HUES64 (cell line): Measurements from ENCODE around the gene PTK6. TPM values are rescaled to one million over a fixed set of nuclear protein-coding genes. Genes with fewer than 3 reads are reported as not detected.

Experiments
- H3K27ac ChIP-seq: 2 replicates; pipeline ENCODE4 v1.7.0; 2013; ENCODE audit warnings: low read depth, low read length, inconsistent platforms
- H3K27me3 ChIP-seq: 2 replicates; pipeline ENCODE4 v1.6.1; 2013; ENCODE audit warnings: mild to moderate bottlenecking, low read length; ENCODE audit not compliant: insufficient read depth
- H3K36me3 ChIP-seq: 2 replicates; pipeline ENCODE4 v1.6.1; 2013; ENCODE audit warnings: mild to moderate bottlenecking, low read length; ENCODE audit not compliant: insufficient read depth
- H3K4me1 ChIP-seq: 2 replicates; pipeline ENCODE4 v1.6.1; 2013; ENCODE audit warnings: mild to moderate bottlenecking, low read length, moderate library complexity; ENCODE audit not compliant: insufficient read depth
- H3K4me3 ChIP-seq: 2 replicates; pipeline ENCODE4 v1.5.1; 2013; ENCODE audit warnings: mild to moderate bottlenecking, low read length, moderate library complexity
- H3K9ac ChIP-seq: 2 replicates; pipeline ENCODE4 v1.6.1; 2013; ENCODE audit warnings: mild to moderate bottlenecking, low read depth, low read length
- H3K9me3 ChIP-seq: 2 replicates; pipeline ENCODE4 v1.6.1; 2013; ENCODE audit warnings: low read depth, low read length; ENCODE audit not compliant: insufficient read depth
- WGBS: fragments of 150-250, 120-280 bp; methylation state at CpG from one replicate; pipeline ENCODE4 v1.1.7; 2013; ENCODE audit warnings: missing lambda C conversion rate; 5-methylcytosine and 5-hydroxymethylcytosine counted together
- polyA plus RNA-seq, 2 experiments: library from polyadenylated mRNA; stranded (reverse); fragments of 50-300 nt; gene quantifications; one replicate each; pipeline ENCODE4 v1.2.3, GENCODE V29; 2013

Gene PTK6
- 0.15 TPM for polyA plus RNA-seq (2013, experiment 1 of 2)
- not detected for polyA plus RNA-seq (2013, experiment 2 of 2)

- Histone ChIP-seq H3K27me3 (no peaks in the 10 kb centered on the region), H3K9ac (peak within 1 kb of the TSS; percentile 53; the same call in 1 of the 2 replicates), H3K27ac (peak within 1 kb of the TSS; percentile 25; the same call in 1 of the 2 replicates), H3K36me3 (no peaks in the 10 kb centered on the region), H3K9me3 (no peaks in the 10 kb centered on the region), H3K4me3 (peak within 1 kb of the TSS; percentile 49), H3K4me1 (no peaks in the 10 kb centered on the region)
- WGBS = 92% methylated on average over 29 of the region's 29 CpGs
Measured at GRCh38 chr20:63536997-63537524, at the start of gene PTK6. Gene PTK6, minus strand, starts transcription at chr20:63537376. Its CDS starts 62 bp downstream, at chr20:63537314.

- no peaks in the 10 kb centered on the region for H3K4me1 ChIP-seq
- 93% methylated on average over 17 of the region's 17 CpGs for WGBS
- no peak overlapping the region for H3K27ac ChIP-seq
- peaks cover 13% of the 10 kb centered on the region for H3K36me3 ChIP-seq
- no peak overlapping the region for H3K9ac ChIP-seq
- no peaks in the 10 kb centered on the region for H3K9me3 ChIP-seq
- no peak overlapping the region for H3K4me3 ChIP-seq
- H3K27me3 ChIP-seq = no peaks in the 10 kb centered on the region
Measured at GRCh38 chr20:63586797-63587196, 49.6 kb upstream of the PTK6 start.

- 91% methylated on average over 22 of the region's 22 CpGs for WGBS
- Histone ChIP-seq H3K4me3 (no peak overlapping the region), H3K27me3 (no peaks in the 10 kb centered on the region), H3K9me3 (no peaks in the 10 kb centered on the region), H3K27ac (no peak overlapping the region), H3K9ac (no peak overlapping the region), H3K36me3 (peaks cover 7% of the 10 kb centered on the region), H3K4me1 (no peaks in the 10 kb centered on the region)
Measured at GRCh38 chr20:63585616-63586565, 48.7 kb upstream of the PTK6 start.

- 92% methylated on average over 23 of the region's 23 CpGs for WGBS
- Histone ChIP-seq H3K9me3 (no peaks in the 10 kb centered on the region), H3K27ac (no peak overlapping the region), H3K4me1 (no peaks in the 10 kb centered on the region), H3K4me3 (no peak overlapping the region), H3K27me3 (no peaks in the 10 kb centered on the region), H3K9ac (no peak overlapping the region), H3K36me3 (no peaks in the 10 kb centered on the region)
Measured at GRCh38 chr20:63582382-63583063, 45.3 kb upstream of the PTK6 start.

- Histone ChIP-seq H3K27me3 (no peaks in the 10 kb centered on the region), H3K36me3 (no peaks in the 10 kb centered on the region), H3K4me1 (no peaks in the 10 kb centered on the region), H3K9ac (no peak overlapping the region), H3K4me3 (no peak overlapping the region), H3K27ac (no peak overlapping the region), H3K9me3 (no peaks in the 10 kb centered on the region)
- 80% methylated on average over 12 of the region's 12 CpGs for WGBS
Measured at GRCh38 chr20:63580796-63581461, 43.8 kb upstream of the PTK6 start.

GRCh38 chr20:63579017-63579694, 42.0 kb upstream of the PTK6 start:
- Histone ChIP-seq H3K9me3 (no peaks in the 10 kb centered on the region), H3K36me3 (no peaks in the 10 kb centered on the region), H3K9ac (no peak overlapping the region), H3K4me1 (no peaks in the 10 kb centered on the region), H3K27me3 (no peaks in the 10 kb centered on the region), H3K27ac (no peak overlapping the region), H3K4me3 (no peak overlapping the region)
- WGBS = 86% methylated on average over 19 of the region's 19 CpGs

GRCh38 chr20:63578224-63579016, 41.2 kb upstream of the PTK6 start:
- H3K36me3 ChIP-seq = no peaks in the 10 kb centered on the region
- H3K4me3 ChIP-seq = no peak overlapping the region
- 94% methylated on average over 21 of the region's 26 CpGs for WGBS
- no peaks in the 10 kb centered on the region; the same call in 1 of the 2 replicates for H3K27me3 ChIP-seq
- H3K4me1 ChIP-seq = no peaks in the 10 kb centered on the region
- H3K9ac ChIP-seq = no peak overlapping the region
- H3K27ac ChIP-seq = no peak overlapping the region
- H3K9me3 ChIP-seq = no peaks in the 10 kb centered on the region

GRCh38 chr20:63577317-63577894, 40.2 kb upstream of the PTK6 start:
- H3K27me3 ChIP-seq = no peaks in the 10 kb centered on the region; the same call in 1 of the 2 replicates
- no peaks in the 10 kb centered on the region for H3K4me1 ChIP-seq
- no peaks in the 10 kb centered on the region for H3K36me3 ChIP-seq
- no peaks in the 10 kb centered on the region for H3K9me3 ChIP-seq
- H3K4me3 ChIP-seq = no peak overlapping the region
- WGBS = 95% methylated on average over 19 of the region's 19 CpGs
- H3K9ac ChIP-seq = no peak overlapping the region
- H3K27ac ChIP-seq = no peak overlapping the region

GRCh38 chr20:63576311-63576710, 39.1 kb upstream of the PTK6 start:
- H3K4me1 ChIP-seq = no peaks in the 10 kb centered on the region
- no peak overlapping the region for H3K4me3 ChIP-seq
- H3K9ac ChIP-seq = no peak overlapping the region
- no peaks in the 10 kb centered on the region for H3K36me3 ChIP-seq
- H3K27ac ChIP-seq = no peak overlapping the region
- WGBS = 94% methylated on average over 6 of the region's 7 CpGs
- H3K9me3 ChIP-seq = no peaks in the 10 kb centered on the region
- H3K27me3 ChIP-seq = no peaks in the 10 kb centered on the region; the same call in 1 of the 2 replicates
